Heart right ventricle (tissue), 16 donors: Measurements from ENCODE around the gene ASB13. TPM values are rescaled to one million over a fixed set of nuclear protein-coding genes. Genes with fewer than 3 reads are reported as not detected.

Experiments used
- ATAC-seq, 8 donors: fragments of 200-7000 bp; cut with Tn5 transposase; one replicate each; pipeline ENCODE4 v1.9.1; 2020; ENCODE audit warnings: mild to moderate bottlenecking in 8 of 8, moderate library complexity in 8 of 8, moderate number of reproducible peaks in 1 of 8
- DNase-seq, 2 donors: peaks; one replicate each; pipeline ENCODE4 v3.0.0-alpha.2; 2020
- H3K27ac ChIP-seq, 10 donors: fragments of 200-600 bp; sonication (generic) in 2 of 10; one replicate each; pipeline versions ENCODE4 v1.5.0 to v1.8.0; 2020 to 2022; ENCODE audit warnings: mild to moderate bottlenecking in 3 of 10
- H3K27me3 ChIP-seq, 7 donors: fragments of 200-600 bp; one replicate each; pipeline ENCODE4 v1.8.0; 2021 to 2022; ENCODE audit warnings: mild to moderate bottlenecking in 2 of 7
- H3K36me3 ChIP-seq, 9 donors: fragments of 200-600 bp; sonication (generic) in 1 of 9; one replicate each; pipeline versions ENCODE4 v1.5.0 to v1.8.0; 2020 to 2022; ENCODE audit warnings: mild to moderate bottlenecking in 2 of 9
- H3K4me1 ChIP-seq, 9 donors: fragments of 200-600 bp; sonication (generic) in 1 of 9; one replicate each; pipeline versions ENCODE4 v1.5.0 to v1.8.0; 2020 to 2022; ENCODE audit warnings: mild to moderate bottlenecking in 4 of 9
- H3K4me3 ChIP-seq, 10 donors: fragments of 200-600 bp; sonication (generic) in 2 of 10; one replicate each; pipeline versions ENCODE4 v1.5.0 to v1.8.0; 2020 to 2022; ENCODE audit warnings: mild to moderate bottlenecking in 7 of 10, moderate library complexity in 2 of 10
- H3K9me3 ChIP-seq, 11 donors: fragments of 200-600 bp in 10 of 11; sonication (generic) in 2 of 11; one replicate each; pipeline versions ENCODE4 v1.5.0 to v1.8.0; 2013 to 2022; ENCODE audit warnings: mild to moderate bottlenecking in 2 of 11, control low read depth in 1 of 11, moderate library complexity in 1 of 11
- CTCF ChIP-seq, 9 donors: fragments of 200-600 bp; sonication (generic) in 2 of 9; IDR thresholded peaks; one replicate each; pipeline versions ENCODE4 v1.5.0 to v1.8.0; 2021 to 2022; ENCODE audit warnings: antibody characterized with exemption in 9 of 9, mild to moderate bottlenecking in 5 of 9, moderate library complexity in 1 of 9
- WGBS, 2 donors: extraction: QIAGEN DNeasy Blood & Tissue Kit; methylation state at CpG; one replicate each; pipeline ENCODE4 v1.1.7; 2013; ENCODE audit warnings: inconsistent platforms in 1 of 2; 5-methylcytosine and 5-hydroxymethylcytosine counted together
- intact Hi-C, 10 donors: fragments of 100-400 bp; cut with DNase I; formaldehyde crosslinking; loops; one replicate each; pipeline versions ENCODE4 v1.11.1 to v1.14.2; 2022
- polyA plus RNA-seq, 2 donors: library from polyadenylated mRNA; stranded (reverse); fragments of 200-250 nt; gene quantifications; one replicate each; pipeline ENCODE4 v1.2.3, GENCODE V29; 2013
- total RNA-seq, 10 donors: library from RNA; stranded (reverse); fragmentation: NEBNext Ultra II Directional in 3 of 10; extraction: Animal tissue kit (Norgen Biotek cat#: 25700) in 3 of 10; gene quantifications; one replicate each; pipeline versions ENCODE4 v1.2.1 to v1.2.4, GENCODE V29; 2021 to 2023
- donor health status: Arrhythmogenic right ventricular cardiomyopathy.
- donor health status: ischemic (EF 13 %, LVEDD 7.1; RV severe dilation, severe dysfunction).
- donor health status: healthy with polysubstance abuse.
- donor health status: DM: no; HTN: yes; CAD: no.
- donor health status: DM: no; HTN: no; CAD: no.
- donor health status: ischemic (EF 25% LVEDD 6.9; RV normal size, moderate dysfunction).
- donor health status: ischemic (EF 25% LVEDD 5.7; RV mildly dilated, moderate dysfunction).
- donor health status: healthy.
- donor health status: DM: yes; HTN: yes; CAD: no.
- donor health status: Ischemic cardiomyopathy.
- donor health status: ischemic (EF 35%, LVEDD 5.7; RV mildly dilated, moderate dysfunction).
- donor health status: nonischemic (EF 11% LVEDD 7.7; RV severe dilation, severe dysfunction).
- donor health status: DM: yes; HTN: yes; CAD: no.
- donor health status: PGD.
- donor health status: ischemic (EF 29% LVEDD 5.4; RV normal size, mild dysfunction).
- donor health status: nonischemic (EF 23%, LVEDD 6.1; RV moderate dilation, normal function).

ASB13 gene
- total and polyA plus RNA-seq, 12 donors = 8.4 to 18.0 (median 13.4) TPM

GRCh38 chr10:5591336-5591824, 75.0 kb downstream of the ASB13 start:
- H3K36me3 ChIP-seq = no peaks in the 10 kb centered on the region
- ATAC-seq (no peak), DNase-seq (no peak)
- peaks cover 0 to 20% (median 4%) of the 10 kb centered on the region in 7 donors for H3K27me3 ChIP-seq
- H3K27ac ChIP-seq = no peak overlapping the region
- no peak overlapping the region for H3K4me3 ChIP-seq
- TF ChIP-seq CTCF (IDR thresholded peaks at IDR 0.05) = no peak
- H3K4me1 ChIP-seq = peaks cover 0 to 65% (median 29%) of the 10 kb centered on the region in 9 donors
- 94 to 95% methylated on average over 14 of the region's 14 CpGs for WGBS, 2 donors
- intact Hi-C loops = no loop called here
- H3K9me3 ChIP-seq = no peaks in the 10 kb centered on the region

- no peak overlapping the region for H3K27ac ChIP-seq
- H3K27me3 ChIP-seq = peaks cover 0 to 20% (median 4%) of the 10 kb centered on the region in 7 donors
- 91 to 92% methylated on average over 10 of the region's 10 CpGs for WGBS, 2 donors
Measured at GRCh38 chr10:5590816-5591215, 75.6 kb downstream of the ASB13 start.

GRCh38 chr10:5589661-5590511, 76.5 kb downstream of the ASB13 start:
- intact Hi-C loops = no loop called here
- 84 to 87% methylated on average over 16 of the region's 16 CpGs for WGBS, 2 donors
- Histone ChIP-seq H3K27me3 (peaks cover 0 to 20% (median 4%) of the 10 kb centered on the region in 7 donors), H3K9me3 (no peaks in the 10 kb centered on the region), H3K4me1 (peaks cover 6 to 65% (median 30%) of the 10 kb centered on the region in 9 donors), H3K36me3 (no peaks in the 10 kb centered on the region), H3K27ac (no peak overlapping the region), H3K4me3 (no peak overlapping the region)
- TF ChIP-seq CTCF (IDR thresholded peaks at IDR 0.05) = peak in 1 of 9 donors; percentile 28
- DNase-seq = no peak
- no peak for ATAC-seq

More at GRCh38 chr10:5590816-5591215, 75.6 kb downstream of the ASB13 start:
- DNase-seq = no peak
- Histone ChIP-seq H3K4me3 (no peak overlapping the region), H3K4me1 (peaks cover 0 to 65% (median 25%) of the 10 kb centered on the region in 9 donors), H3K9me3 (no peaks in the 10 kb centered on the region), H3K36me3 (no peaks in the 10 kb centered on the region)
- no peak for ATAC-seq
- intact Hi-C loops = no loop called here
- TF ChIP-seq CTCF (IDR thresholded peaks at IDR 0.05) = no peak

GRCh38 chr10:5589011-5589660, 77.3 kb downstream of the ASB13 start:
- no peaks in the 10 kb centered on the region for H3K9me3 ChIP-seq
- ATAC-seq (no peak), DNase-seq (no peak)
- peaks cover 0 to 20% (median 4%) of the 10 kb centered on the region in 7 donors for H3K27me3 ChIP-seq
- 95 to 97% methylated on average over 14 of the region's 14 CpGs for WGBS, 2 donors
- H3K36me3 ChIP-seq = no peaks in the 10 kb centered on the region
- peaks cover 4 to 65% (median 23%) of the 10 kb centered on the region in 9 donors for H3K4me1 ChIP-seq
- no peak overlapping the region for H3K27ac ChIP-seq
- intact Hi-C loops = no loop called here
- H3K4me3 ChIP-seq = no peak overlapping the region
- no peak for TF ChIP-seq CTCF (IDR thresholded peaks at IDR 0.05)
